HG02759 (cell line): ENCODE results near the gene TSPO2.
"Not testable (repeated sequence)": the region's sequence is repeated elsewhere in the genome, so short reads cannot be mapped to it uniquely, and the experiment has no call there.

Experiments used
- ATAC-seq: cut with Tn5 transposase; IDR thresholded peaks from one replicate; pipeline ENCODE4 v1.9.1; 2021; ENCODE audit warnings: mild to moderate bottlenecking, moderate library complexity; ENCODE audit not compliant: unreplicated experiment

Gene TSPO2

DNA sequence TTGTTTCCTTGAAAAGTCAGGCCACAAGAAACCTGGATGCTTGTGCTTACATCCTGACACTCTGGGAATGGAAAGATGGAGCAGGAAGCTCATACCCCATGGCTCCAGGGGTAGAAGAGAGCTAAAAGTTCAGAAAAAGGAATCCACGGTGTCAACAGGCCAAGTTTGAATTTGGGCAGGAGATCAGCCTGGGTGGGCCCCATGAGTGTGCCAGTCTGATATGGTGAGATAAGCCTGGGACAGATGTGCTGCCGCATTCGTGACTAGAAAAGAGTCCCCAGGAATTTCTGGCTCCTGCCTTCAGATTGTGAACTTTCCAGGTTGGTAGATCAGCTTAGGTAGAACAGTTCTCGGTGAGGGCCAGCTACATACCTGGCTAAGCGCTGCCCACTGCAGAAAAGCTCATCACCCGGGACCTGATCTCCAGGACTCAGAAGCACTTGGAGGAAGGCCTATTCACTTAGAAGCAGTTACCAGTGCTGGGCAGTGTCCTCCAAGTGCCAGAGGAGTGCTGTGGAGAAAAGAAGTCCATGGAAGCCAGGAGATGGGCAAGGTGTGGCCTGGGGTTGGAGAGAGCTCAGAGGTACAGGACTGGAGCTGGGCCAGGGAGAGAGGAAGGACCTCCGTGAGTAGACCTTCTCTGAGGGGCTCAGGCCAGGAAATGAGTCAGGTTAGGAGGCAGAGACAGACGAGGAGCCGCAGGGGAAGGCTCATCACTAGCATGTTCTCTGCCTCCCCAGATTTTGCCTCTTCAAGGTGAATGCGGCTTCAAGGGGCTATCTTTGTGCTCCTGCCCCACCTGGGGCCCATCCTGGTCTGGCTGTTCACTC lies at the start of gene TSPO2:
Gene TSPO2 (plus strand): TSS at position 242 of the 830 bp plus-strand sequence. CDS start 519 bp downstream, at position 761.
- ATAC-seq = no peak

DNA sequence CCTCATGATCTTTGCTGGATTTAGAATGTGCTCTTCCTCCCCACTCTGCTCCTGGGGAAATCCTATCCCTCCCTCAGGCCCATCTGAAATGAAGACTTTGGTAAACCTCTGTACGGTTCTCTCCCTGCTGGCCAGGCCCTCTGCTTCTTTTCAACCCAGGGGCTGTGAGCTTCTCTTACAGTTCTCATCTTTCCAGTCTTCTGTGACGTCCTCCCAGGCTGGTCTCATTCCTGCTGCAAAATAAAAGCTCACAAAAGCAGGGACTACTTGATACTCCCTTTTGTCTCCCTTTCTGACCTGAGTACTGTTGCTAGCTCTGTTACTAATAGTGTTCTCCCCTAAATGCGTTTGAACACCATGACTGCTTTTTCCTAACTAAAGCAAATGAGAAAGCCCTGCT lies 49.5 kb upstream of the TSPO2 start:
- ATAC-seq = no peak

- ATAC-seq = no peak
These were observed 45.6 kb upstream of the TSPO2 start for GRCh38 chr6:40996591-40997233.

- no peak for ATAC-seq
These were observed 44.9 kb upstream of the TSPO2 start for GRCh38 chr6:40997234-40997957.

GRCh38 chr6:40998661-40999060 lies 43.6 kb upstream of the TSPO2 start:
- ATAC-seq = no peak

GRCh38 chr6:40999569-40999968 lies 42.7 kb upstream of the TSPO2 start:
- no peak for ATAC-seq

DNA sequence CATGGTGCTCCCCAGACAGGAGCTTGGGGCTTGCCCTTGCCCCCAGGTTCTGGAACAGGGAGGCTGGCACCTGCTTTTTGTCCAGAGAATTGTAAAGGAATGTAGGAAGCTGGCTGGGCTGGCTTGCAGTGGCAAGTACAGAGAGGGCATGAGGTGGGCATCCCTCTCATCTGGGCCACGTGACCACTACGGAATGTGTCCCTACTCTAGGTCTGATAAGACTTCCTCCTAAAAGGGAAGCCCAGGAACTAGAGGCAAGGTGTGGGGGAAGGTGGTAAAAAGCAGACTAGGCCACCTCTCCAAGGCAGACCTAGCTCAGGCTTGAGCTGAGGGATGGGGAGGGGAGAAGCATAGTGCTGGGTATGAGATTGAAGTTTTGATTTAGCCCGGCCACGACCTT lies 42.0 kb upstream of the TSPO2 start:
- no peak for ATAC-seq

- ATAC-seq = no peak
These were observed 40.1 kb upstream of the TSPO2 start for GRCh38 chr6:41002168-41002567.

GRCh38 chr6:41006217-41006616 lies 36.0 kb upstream of the TSPO2 start:
- not testable (repeated sequence) for ATAC-seq

DNA sequence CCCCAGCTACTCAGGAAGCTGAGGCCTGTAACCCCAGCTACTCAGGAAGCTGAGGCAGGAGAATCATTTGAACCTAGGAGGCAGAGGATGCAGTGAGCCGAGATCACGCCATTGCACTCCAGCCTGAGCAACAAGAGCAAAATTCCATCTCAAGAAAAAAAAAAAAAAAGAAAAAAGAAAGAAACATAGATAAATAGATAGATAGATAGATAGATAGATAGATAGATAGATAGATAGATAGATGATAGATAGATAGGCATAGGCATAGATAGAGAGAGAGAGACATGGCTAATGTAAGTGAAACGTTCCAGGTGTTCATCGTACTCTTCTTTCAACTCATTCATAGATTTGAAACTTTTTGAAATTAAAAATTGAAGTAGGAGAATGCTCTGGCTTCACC lies 35.3 kb upstream of the TSPO2 start:
- not testable (repeated sequence) for ATAC-seq

DNA sequence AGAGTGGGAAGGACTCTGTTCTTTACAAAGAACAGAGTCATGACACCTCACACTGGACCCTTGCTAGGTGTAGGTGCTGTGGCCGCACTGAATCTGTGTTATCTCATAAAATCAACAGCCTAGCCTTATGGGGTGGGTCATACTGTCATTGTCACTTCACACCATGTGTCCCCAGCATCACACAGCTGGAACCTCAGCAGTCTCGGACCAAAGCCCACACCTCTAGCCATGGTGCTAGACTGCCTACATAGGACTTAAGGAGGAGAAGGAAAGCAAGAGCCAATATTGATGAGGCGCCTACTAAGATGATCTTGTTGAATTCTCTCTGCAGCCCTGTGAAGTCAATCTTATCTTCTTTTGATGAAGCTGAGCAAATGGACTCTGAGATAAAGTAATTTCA lies 34.3 kb upstream of the TSPO2 start:
- no peak for ATAC-seq

DNA sequence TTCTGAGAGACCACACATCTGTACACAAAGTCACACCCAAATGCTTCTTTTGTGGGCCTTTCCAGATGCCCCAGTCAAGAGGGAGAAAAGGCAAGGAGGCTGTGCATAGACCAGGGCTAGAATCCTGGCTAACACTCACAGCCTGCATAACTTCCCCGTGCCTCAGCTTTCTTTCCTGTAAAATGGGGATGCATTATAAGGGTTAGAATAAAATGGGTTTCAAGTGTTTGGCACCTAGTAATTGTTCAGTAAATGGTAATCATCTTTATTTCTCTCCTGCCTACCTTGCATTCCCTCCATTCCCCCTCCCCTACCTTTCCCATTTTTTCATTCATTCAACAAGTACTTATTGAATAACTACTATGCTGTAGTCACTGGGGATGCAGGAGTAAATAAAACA lies 32.6 kb upstream of the TSPO2 start:
- ATAC-seq = no peak

DNA sequence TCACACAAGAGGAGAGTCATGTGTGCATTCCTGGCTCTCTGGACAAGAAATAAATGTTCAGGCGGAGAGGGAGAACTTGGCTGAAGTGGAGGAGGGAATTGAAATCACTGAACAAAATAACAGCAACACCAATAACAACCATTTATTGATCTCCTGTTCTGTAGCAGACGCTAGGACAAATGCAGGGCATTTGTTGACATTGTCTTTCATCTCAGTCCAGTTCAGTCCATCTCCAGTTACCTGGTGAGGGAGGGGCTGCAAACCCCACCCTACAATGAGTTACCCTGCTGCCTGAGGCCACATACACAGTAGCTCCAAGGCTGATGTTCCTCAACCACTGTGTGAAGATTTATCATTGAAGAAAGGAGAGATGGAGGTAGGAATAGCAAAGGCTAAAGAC lies 30.6 kb upstream of the TSPO2 start:
- ATAC-seq = no peak

- no peak for ATAC-seq
These were observed 28.7 kb upstream of the TSPO2 start for GRCh38 chr6:41013466-41014153.

DNA sequence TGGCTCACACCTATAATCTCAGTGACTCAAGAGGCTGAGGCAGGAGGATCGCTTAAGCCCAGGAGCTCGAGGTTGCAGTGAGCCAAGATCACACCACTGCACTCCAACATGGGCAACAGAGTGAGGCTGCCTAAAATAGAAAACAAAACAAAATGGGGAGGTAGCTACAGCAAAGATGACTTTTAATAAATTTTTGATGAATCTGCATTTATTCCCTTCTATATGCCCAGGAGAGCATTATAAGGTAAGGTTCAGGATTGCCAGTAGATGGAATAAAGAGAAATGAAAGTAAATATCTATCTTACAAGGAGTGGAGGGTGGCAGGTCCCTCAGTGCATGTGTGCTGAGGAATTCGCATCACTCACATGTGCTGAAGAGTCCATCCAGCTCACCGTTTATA lies 27.5 kb upstream of the TSPO2 start:
- ATAC-seq = no peak

DNA sequence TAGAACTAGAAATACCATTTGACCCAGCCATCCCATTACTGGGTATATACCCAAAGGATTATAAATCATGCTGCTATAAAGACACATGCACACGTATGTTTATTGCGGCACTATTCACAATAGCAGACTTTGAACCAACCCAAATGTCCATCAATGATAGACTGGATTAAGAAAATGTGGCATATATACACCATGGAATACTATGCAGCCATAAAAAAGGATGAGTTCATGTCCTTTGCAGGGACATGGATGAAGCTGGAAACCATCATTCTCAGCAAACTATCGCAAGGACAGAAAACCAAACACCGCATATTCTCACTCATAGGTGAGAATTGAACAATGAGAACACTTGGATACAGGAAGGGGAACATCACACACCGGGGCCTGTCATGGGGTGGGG lies 26.4 kb upstream of the TSPO2 start:
- ATAC-seq = not testable (repeated sequence)

- no peak for ATAC-seq
These were observed 24.6 kb upstream of the TSPO2 start for GRCh38 chr6:41017663-41018062.

GRCh38 chr6:41021832-41022231 lies 20.4 kb upstream of the TSPO2 start:
- ATAC-seq = no peak

- no peak for ATAC-seq
These were observed 20.0 kb upstream of the TSPO2 start for GRCh38 chr6:41022294-41022693.

- no peak for ATAC-seq
These were observed 19.2 kb upstream of the TSPO2 start for GRCh38 chr6:41023114-41023513.

DNA sequence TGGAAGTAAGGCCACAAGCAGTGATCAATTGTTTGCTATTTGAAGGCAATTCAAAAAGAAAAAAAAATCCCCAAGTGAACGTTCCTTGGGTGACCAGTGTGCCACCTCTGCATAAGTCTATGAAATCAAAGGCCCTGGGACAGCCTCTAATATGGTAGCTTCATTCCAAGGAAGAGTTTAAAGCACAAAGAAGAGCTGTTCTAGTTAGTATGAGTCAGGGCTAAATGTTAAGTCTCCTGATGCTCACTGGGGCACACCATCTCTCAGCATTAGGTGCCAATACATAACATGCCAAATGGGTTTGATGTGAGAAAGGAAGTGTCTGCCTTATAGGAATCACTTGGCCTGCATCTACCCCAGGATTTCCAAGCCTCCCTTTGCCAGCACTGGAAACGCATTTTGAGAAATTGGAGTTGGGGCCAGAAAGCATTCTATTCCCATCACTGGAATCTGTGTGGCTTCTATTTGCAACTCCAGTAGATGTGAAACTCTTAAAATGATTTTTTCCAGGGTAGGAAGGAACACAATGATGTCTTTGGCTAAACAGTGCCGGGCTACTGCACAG lies 16.2 kb upstream of the TSPO2 start:
- no peak for ATAC-seq
